ENCODE data around the gene BRINP1. TPM values are rescaled to one million over a fixed set of nuclear protein-coding genes. Genes with fewer than 3 reads are reported as not detected.

The BRINP1 gene, protein sequence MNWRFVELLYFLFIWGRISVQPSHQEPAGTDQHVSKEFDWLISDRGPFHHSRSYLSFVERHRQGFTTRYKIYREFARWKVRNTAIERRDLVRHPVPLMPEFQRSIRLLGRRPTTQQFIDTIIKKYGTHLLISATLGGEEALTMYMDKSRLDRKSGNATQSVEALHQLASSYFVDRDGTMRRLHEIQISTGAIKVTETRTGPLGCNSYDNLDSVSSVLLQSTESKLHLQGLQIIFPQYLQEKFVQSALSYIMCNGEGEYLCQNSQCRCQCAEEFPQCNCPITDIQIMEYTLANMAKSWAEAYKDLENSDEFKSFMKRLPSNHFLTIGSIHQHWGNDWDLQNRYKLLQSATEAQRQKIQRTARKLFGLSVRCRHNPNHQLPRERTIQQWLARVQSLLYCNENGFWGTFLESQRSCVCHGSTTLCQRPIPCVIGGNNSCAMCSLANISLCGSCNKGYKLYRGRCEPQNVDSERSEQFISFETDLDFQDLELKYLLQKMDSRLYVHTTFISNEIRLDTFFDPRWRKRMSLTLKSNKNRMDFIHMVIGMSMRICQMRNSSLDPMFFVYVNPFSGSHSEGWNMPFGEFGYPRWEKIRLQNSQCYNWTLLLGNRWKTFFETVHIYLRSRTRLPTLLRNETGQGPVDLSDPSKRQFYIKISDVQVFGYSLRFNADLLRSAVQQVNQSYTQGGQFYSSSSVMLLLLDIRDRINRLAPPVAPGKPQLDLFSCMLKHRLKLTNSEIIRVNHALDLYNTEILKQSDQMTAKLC
- 1 to 10 TPM; 1.8 to 4.3 TPM for total RNA-seq

DNA sequence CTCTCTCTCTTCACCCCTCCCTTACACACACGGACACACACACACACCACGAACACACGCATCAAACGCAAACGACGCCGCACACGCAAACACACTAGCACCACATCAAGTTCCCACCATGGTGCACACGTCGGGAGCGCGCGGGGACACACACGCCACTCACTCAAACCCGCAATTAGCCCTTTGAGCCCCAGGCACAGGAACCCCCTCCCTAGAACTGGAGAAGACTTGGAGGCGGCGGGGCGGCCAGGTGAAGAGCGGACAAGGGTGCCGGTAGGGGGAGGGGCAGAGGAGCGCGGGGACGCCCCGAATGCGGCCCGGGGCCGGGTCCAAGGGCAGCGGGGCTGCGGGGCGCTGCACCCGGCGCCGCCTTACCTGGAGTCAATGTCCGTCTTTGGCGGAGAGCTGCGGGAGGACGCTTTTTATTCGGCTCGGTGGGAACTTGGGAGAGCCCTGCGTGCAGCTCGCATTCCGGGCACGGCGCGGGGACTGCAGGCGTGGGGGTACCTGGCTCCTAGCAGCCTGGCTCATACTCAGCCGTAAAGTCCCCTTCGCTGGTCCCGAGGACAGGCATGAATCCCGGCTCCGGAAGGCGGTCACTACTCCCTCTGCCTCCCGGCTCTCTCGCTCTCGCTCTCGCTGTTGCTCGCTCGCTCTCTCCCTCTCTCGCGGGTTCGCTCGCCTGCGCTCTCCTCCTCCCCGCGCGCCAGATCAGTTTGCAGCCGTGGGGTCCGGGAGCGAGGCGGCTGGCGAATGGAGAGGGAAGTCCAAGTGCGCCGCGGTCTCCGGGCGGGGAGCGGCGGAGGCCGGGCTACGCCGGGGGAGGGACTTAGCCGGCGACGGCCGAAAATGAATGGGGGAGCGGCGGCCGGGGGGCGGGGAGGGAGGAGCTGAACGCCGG, at the start of gene BRINP1:
Gene BRINP1 (minus strand): TSS at position 755 of the 901 bp plus-strand sequence. CDS start 56,080 bp downstream, outside the sequence.
- TF ChIP-seq, protein P1, sequence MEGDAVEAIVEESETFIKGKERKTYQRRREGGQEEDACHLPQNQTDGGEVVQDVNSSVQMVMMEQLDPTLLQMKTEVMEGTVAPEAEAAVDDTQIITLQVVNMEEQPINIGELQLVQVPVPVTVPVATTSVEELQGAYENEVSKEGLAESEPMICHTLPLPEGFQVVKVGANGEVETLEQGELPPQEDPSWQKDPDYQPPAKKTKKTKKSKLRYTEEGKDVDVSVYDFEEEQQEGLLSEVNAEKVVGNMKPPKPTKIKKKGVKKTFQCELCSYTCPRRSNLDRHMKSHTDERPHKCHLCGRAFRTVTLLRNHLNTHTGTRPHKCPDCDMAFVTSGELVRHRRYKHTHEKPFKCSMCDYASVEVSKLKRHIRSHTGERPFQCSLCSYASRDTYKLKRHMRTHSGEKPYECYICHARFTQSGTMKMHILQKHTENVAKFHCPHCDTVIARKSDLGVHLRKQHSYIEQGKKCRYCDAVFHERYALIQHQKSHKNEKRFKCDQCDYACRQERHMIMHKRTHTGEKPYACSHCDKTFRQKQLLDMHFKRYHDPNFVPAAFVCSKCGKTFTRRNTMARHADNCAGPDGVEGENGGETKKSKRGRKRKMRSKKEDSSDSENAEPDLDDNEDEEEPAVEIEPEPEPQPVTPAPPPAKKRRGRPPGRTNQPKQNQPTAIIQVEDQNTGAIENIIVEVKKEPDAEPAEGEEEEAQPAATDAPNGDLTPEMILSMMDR (IDR thresholded peaks at IDR 0.05): no peak
- Histone ChIP-seq H3K9me3 (no peaks in the 10 kb centered on the region), H3K36me3 (no peaks in the 10 kb centered on the region), H3K4me1 (ENCODE audit: control insufficient read depth in 1 of 2, low read depth in 2 of 2) (peaks cover 0 to 12% of the 10 kb centered on the region in 2 donors), H3K27me3 (replicated peaks; ENCODE audit: insufficient read depth) (peaks cover 5% of the 10 kb centered on the region), H3K27ac (no peak within 1 kb of the TSS), H3K4me3 (peak within 1 kb of the TSS; percentile 63)
- ATAC-seq (ENCODE audit: insufficient number of reproducible peaks, low FRiP score, low read depth) (no peak), DNase-seq (ENCODE audit: low spot score) (no peak)

DNA sequence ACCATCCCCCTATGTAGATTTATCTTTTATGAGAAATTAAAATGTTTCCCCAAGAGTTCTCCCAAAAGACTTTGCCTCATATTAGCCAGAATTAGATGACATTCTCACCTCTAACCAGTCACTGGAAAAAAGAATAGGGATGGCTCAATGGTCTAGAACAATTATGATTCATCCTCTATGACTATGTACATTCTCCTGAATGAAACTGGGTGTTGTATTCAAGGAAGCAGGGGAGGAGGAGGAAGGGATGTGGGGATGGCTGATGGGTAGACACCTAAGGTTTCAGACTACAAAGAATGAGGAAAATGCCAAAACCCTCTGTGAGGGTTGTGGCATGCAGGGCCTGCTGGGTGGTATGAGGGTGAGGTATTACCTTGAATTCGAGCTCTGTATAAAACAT, 49.5 kb upstream of the BRINP1 start:
- Histone ChIP-seq H3K4me3 (no peak overlapping the region), H3K9me3 (no peaks in the 10 kb centered on the region), H3K4me1 (ENCODE audit: control insufficient read depth in 1 of 2, low read depth in 2 of 2) (no peaks in the 10 kb centered on the region), H3K36me3 (no peaks in the 10 kb centered on the region), H3K27me3 (replicated peaks; ENCODE audit: insufficient read depth) (no peaks in the 10 kb centered on the region), H3K27ac (no peak overlapping the region)
- DNase-seq (ENCODE audit: low spot score) (no peak), ATAC-seq (ENCODE audit: insufficient number of reproducible peaks, low FRiP score, low read depth) (no peak)
- TF ChIP-seq, protein P1 (IDR thresholded peaks at IDR 0.05): no peak

DNA sequence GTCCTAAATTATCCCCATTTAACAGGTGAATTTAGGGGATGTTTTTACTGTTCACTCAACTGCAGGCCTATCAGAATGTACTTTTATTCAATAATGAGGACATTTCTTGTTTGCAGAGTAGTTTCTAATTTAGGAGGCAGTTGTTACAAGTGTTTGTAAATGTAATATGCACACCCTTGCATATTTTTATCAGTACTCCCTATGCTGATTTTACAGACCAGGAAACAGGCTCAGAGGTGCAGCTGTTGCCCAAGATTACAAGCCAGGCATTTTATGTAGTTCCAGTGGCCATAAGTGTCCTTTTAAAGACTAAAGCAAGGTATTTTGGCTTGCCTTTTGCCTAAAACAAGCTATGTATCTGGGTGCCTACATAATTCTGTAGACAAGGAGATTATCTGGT, 47.6 kb upstream of the BRINP1 start:
- no peaks in the 10 kb centered on the region for H3K9me3 ChIP-seq
- H3K27me3 ChIP-seq (replicated peaks; ENCODE audit: insufficient read depth): no peaks in the 10 kb centered on the region
- no peak overlapping the region for H3K4me3 ChIP-seq
- no peaks in the 10 kb centered on the region for H3K36me3 ChIP-seq
- H3K4me1 ChIP-seq (ENCODE audit: control insufficient read depth in 1 of 2, low read depth in 2 of 2): no peaks in the 10 kb centered on the region
- H3K27ac ChIP-seq: no peak overlapping the region
- TF ChIP-seq, protein P1 (IDR thresholded peaks at IDR 0.05): no peak
- ATAC-seq (ENCODE audit: insufficient number of reproducible peaks, low FRiP score, low read depth) (no peak), DNase-seq (ENCODE audit: low spot score) (no peak)

DNA sequence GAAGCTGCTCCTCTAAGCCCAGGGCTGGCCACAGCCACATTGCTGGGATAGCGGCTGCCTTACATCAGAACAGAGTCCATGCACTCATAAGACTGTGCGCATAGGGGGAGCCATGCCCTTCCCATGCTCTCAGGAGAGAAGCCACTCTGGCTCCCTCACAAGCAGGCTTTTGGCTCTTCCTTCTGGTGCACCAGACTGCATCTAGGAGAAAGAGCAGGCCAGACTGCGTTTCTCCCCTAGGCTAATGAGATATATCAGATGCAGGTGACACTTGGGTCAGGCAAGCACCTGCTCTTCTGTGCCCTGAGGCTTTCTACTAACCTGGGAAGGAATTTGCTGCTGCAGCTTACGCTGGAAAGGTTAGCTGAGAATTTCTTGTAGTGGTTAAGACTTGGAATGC, 43.2 kb upstream of the BRINP1 start:
- H3K27ac ChIP-seq: no peak overlapping the region
- no peaks in the 10 kb centered on the region for H3K27me3 ChIP-seq (replicated peaks; ENCODE audit: insufficient read depth)
- DNase-seq (ENCODE audit: low spot score) (no peak), ATAC-seq (ENCODE audit: insufficient number of reproducible peaks, low FRiP score, low read depth) (no peak)
- H3K4me1 ChIP-seq (ENCODE audit: control insufficient read depth in 1 of 2, low read depth in 2 of 2): no peaks in the 10 kb centered on the region
- TF ChIP-seq, protein P1 (IDR thresholded peaks at IDR 0.05): no peak
- no peaks in the 10 kb centered on the region for H3K36me3 ChIP-seq
- no peaks in the 10 kb centered on the region for H3K9me3 ChIP-seq
- H3K4me3 ChIP-seq: no peak overlapping the region

All from thoracic aorta (tissue), 2 donors.